ENCODE measurements around the gene MAD2L2.

Gene MAD2L2

GRCh38 chr1:11629184-11630016, 51.5 kb downstream of the MAD2L2 start:
- DNase-seq (ENCODE audit: low spot score) = no peak

GRCh38 chr1:11628767-11629166, 52.2 kb downstream of the MAD2L2 start:
- no peak for DNase-seq (ENCODE audit: low spot score)

GRCh38 chr1:11626551-11626950, 54.4 kb downstream of the MAD2L2 start:
- no peak for DNase-seq (ENCODE audit: low spot score)

Data from CD4-positive, alpha-beta T cell treated with Interleukin-6 at 100 ng/mL for 8 hours (primary cell).